ENCODE data around the gene ZNF566.
"Not testable (repeated sequence)": the region's sequence is repeated elsewhere in the genome, so short reads cannot be mapped to it uniquely, and the experiment has no call there.

ZNF566 gene

GRCh38 chr19:36489118-36489919 is at the start of gene ZNF566:
ZNF566 (minus strand) TSS chr19:36489561; CDS start chr19:36476557, 13,004 bp downstream.
- peak; percentile 96 for DNase-seq

DNA sequence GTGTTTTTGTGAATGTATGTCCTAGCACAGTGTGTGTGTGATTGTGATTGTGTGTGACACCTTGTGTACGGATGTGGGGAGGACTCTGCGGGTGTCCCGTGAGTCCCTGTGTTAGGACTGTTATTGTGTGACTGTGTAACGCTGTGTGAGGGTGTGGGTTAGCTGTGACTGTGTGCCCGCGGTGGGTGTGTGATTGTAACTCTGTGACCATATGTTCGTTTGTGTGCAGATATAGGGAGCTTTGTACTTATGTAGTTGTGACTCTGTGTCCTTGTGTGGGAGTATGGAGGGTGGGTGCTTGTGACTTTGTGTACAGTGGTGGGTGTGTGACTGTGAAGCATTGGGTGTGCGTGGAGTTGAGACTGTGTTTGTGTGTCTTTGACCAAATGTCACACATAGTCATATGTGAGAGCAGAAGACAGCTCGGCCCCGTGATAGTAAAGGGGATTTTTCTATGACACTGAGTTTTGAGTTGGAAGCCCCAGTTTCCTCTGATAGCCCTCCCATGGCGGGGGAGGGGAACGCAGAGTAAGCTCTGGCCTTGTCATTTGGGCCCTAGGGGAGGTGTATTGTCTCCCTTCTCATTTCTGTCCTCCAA is 39.7 kb upstream of the ZNF566 start:
- no peak for DNase-seq

- DNase-seq, result peak; percentile 89
Observed at GRCh38 chr19:36528194-36528920, 39.0 kb upstream of the ZNF566 start, which contains the start of gene ZNF260. ZNF260 (minus strand) TSS chr19:36528271; CDS start chr19:36515238, 13,033 bp downstream.

- no peak for DNase-seq
Observed at GRCh38 chr19:36527873-36528193, 38.5 kb upstream of the ZNF566 start.

DNA sequence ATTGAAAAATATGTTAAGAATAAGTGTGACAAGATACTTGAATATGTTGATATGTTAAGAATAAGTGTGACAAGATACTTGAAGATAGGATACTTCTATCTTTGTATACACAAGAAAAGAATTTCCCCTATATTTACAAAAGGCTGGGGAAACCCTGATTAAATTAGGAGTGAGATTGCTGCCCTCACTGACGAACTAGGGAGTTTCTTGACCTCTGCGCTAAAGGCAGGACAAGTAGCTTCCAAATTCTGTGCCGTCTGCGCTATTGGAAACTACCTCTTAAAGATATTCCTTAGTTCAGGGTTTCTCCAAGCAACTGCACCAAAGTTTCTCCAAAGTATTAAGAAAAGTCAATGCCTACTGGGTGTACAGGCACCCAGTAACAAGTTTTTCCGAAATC is 38.0 kb upstream of the ZNF566 start:
- no peak for DNase-seq

- no peak for DNase-seq
Observed at GRCh38 chr19:36526581-36526980, 37.2 kb upstream of the ZNF566 start.

DNA sequence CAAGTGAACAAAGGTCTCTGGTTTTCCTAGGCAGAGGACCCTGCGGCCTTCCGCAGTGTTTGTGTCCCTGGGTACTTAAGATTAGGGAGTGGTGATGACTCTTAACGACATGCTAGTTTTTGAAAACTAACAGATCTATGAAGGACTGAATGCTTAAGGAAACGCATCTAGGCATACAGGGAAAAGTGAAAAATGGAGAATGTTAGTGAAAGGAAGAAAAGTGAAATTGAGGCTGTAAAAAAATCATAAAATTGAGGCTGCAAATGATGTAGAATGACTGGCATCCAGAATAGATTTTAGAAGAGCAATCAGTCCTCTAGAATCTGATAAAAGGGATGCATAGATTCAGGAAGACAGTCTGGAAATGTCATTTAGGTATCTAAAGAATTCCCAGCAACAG is 35.3 kb upstream of the ZNF566 start:
- DNase-seq, result no peak

GRCh38 chr19:36514012-36514612 is 24.8 kb upstream of the ZNF566 start:
- no peak for DNase-seq

- DNase-seq, result no peak
Observed at GRCh38 chr19:36508325-36508724, 19.0 kb upstream of the ZNF566 start.

- no peak for DNase-seq
Observed at GRCh38 chr19:36501973-36502372, 12.6 kb upstream of the ZNF566 start.

- DNase-seq, result no peak
Observed at GRCh38 chr19:36497001-36497400, 7.6 kb upstream of the ZNF566 start.

DNA sequence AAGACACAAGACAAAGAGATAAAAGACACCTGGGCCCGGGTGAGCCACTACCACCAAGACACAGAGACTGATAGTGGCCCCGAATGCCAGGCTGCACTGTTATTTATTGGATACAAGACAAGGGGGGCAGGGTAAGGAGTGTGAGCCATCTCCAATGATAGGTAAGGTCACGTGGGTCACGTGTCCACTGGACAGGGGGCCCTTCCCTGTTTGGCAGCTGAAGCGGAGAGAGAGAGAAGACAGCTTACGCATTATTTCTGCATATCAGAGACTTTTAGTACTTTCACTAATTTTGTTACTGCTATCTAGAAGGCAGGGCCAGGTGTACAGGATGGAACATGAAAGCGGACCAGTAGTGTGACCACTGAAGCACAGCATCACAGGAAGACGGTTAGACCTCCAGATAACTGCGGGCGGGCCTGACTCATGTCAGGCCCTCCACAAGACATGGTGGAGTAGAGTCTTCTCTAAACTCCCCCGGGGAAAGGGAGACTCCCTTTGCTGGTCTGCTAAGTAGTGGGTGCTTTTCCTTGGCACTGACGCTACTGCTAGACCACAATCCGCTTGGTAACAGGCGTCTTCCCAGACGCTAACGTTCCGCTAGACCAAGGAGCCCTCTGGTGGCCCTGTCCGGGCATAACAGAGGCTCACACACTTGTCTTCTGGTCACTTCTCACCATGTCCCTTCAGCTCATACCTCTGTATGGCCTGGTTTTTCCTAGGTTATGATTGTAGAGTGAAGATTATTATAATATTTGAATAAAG is 3.5 kb upstream of the ZNF566 start:
- DNase-seq, result not testable (repeated sequence)

GRCh38 chr19:36490846-36491245 is 1.5 kb upstream of the ZNF566 start:
- not testable (repeated sequence) for DNase-seq

GRCh38 chr19:36489920-36490415 is 607 bp upstream of the ZNF566 start:
- no peak for DNase-seq

DNA sequence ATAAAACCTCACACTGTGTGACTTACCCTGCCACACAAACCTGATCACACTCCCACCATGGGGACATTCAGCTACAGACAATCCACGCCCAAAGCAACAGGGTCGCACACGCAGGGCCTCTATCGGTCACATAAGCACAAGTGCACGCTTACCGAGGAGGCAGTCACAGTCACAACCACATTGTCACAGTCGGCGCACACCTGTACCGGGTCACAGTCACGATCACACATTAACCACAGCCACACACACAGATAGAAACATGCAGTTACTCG is 579 bp downstream of the ZNF566 start:
- DNase-seq, result no peak

DNA sequence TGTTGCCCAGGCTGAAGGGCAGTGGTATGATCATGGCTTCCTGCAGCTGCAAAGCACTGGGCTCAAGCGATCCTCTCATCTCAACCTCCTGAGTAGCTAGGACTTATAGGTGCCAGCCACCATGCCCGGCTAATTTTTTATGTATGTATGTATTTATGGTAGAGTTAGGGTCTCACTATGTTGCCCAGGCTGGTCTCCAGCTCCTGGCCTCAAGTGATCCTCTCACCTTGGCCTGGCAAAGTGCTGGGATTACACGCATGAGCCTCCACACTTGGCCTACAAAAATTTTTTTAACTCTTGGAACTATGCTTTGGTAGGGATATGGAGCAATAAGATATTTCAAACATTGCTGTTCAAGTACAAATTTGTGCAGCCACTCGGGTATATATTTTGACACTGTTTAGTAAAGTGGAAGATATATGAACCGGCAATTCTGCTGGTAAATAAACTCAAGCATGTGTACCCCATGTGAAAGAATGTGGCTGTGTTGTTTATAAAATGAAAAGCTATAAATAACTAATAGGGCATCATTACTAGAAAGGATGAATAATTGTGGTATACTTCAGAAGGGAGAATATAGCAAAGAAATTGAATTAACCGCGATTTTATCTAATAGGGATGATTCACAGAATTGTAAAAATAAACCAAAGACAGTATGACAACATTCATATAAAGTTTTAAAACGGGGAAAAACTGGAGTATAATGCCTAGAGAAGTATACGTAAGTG is 1.1 kb downstream of the ZNF566 start:
- DNase-seq, result no peak

GRCh38 chr19:36483653-36484052 is 5.7 kb downstream of the ZNF566 start:
- no peak for DNase-seq

- no peak for DNase-seq
Observed at GRCh38 chr19:36482876-36483275, 6.5 kb downstream of the ZNF566 start.

GRCh38 chr19:36460046-36460445 is 29.3 kb downstream of the ZNF566 start:
- DNase-seq, result no peak

DNA sequence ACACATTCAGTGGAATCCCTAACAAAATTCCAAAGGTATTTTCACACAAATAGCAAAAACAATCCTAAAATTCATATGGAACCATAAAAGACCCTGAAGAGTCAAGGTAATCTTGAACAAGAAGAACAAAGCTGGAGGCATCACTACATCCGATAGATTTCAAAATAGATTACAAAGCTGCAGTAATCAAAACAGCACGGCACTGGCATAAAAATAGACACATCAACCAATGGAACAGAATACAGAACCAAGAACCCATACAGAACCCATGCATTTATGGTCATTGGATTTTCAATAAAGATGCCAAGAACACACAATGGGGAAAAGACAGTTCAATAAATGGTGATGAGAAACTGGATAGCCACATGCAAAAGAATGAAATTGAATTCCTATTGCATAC is 32.5 kb downstream of the ZNF566 start:
- DNase-seq, result no peak

DNA sequence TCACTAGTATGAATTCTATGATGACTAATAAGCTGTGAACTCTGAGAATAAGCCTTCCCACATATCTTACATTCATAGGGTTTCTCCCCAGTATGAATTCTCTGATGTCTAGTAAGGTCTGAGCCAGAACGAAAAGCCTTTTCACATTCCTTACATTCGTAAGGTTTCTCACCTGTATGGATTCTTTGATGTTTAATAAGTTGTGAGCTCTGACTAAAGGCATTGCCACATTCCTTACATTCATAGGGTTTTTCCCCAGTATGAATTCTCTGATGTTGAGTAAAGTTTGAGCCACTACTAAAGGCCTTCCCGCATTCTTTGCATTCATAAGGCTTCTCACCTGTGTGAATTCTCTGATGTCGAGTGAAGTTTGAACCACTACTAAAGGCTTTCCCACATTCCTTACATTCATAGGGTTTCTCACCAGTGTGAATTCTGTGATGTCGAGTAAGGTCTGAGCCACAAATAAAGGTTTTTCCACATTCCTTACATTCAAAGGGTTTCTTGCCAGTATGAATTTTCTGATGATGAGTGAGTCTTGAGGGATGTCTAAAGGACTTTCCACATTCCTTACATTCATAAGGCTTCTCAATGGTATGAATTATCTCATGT is 40.2 kb downstream of the ZNF566 start:
- DNase-seq, result no peak

- no peak for DNase-seq
Observed at GRCh38 chr19:36441339-36441738, 48.0 kb downstream of the ZNF566 start.

Measured in NCI-H446 treated with DMSO at 0.1 percent for 48 hours (cell line).